Heart left ventricle (tissue), 16 donors: Measurements from ENCODE around the gene TRIM27. TPM values are rescaled to one million over a fixed set of nuclear protein-coding genes. Genes with fewer than 3 reads are reported as not detected.
"Not testable (repeated sequence)": the region's sequence is repeated elsewhere in the genome, so short reads cannot be mapped to it uniquely, and the experiment has no call there.

Experiments
- ATAC-seq, 4 donors: fragments of 200-7000 bp; cut with Tn5 transposase; one replicate each; pipeline ENCODE4 v1.9.1; 2020 to 2022; ENCODE audit warnings: moderate library complexity in 4 of 4, mild to moderate bottlenecking in 3 of 4, moderate number of reproducible peaks in 1 of 4
- DNase-seq, 5 donors: peaks; one replicate each; pipeline ENCODE4 v3.0.0-alpha.2; 2020
- H3K27ac ChIP-seq, 12 donors: fragments of 200-600 bp; sonication (generic) in 4 of 12; one replicate each; pipeline versions ENCODE4 v1.5.0 to v1.8.0; 2016 to 2022; ENCODE audit warnings: mild to moderate bottlenecking in 2 of 12
- H3K27me3 ChIP-seq, 9 donors: fragments of 200-600 bp; sonication (generic) in 2 of 9; one replicate each; pipeline versions ENCODE4 v1.5.1 to v1.8.0; 2016 to 2022; ENCODE audit warnings: mild to moderate bottlenecking in 3 of 9
- H3K36me3 ChIP-seq, 9 donors: fragments of 200-600 bp; sonication (generic) in 2 of 9; one replicate each; pipeline versions ENCODE4 v1.5.0 to v1.8.0; 2018 to 2022; ENCODE audit warnings: mild to moderate bottlenecking in 2 of 9
- H3K4me1 ChIP-seq, 12 donors: fragments of 200-600 bp; sonication (generic) in 4 of 12; one replicate each; pipeline versions ENCODE4 v1.5.0 to v1.8.0; 2016 to 2022; ENCODE audit warnings: mild to moderate bottlenecking in 3 of 12
- H3K4me3 ChIP-seq, 12 donors: fragments of 200-600 bp; sonication (generic) in 4 of 12; one replicate each; pipeline versions ENCODE4 v1.5.0 to v1.8.0; 2017 to 2022; ENCODE audit warnings: mild to moderate bottlenecking in 9 of 12, moderate library complexity in 4 of 12
- H3K9me3 ChIP-seq, 12 donors: fragments of 200-600 bp; sonication (generic) in 4 of 12; one replicate each; pipeline versions ENCODE4 v1.5.0 to v1.8.0; 2016 to 2022; ENCODE audit warnings: mild to moderate bottlenecking in 1 of 12
- CTCF ChIP-seq, 12 donors: fragments of 200-600 bp; sonication (generic) in 4 of 12; IDR thresholded peaks; one replicate each; pipeline versions ENCODE4 v1.5.0 to v1.8.0; 2018 to 2022; ENCODE audit warnings: antibody characterized with exemption in 12 of 12, mild to moderate bottlenecking in 5 of 12
- POLR2A ChIP-seq, 2 donors: fragments of 450-650 bp; IDR thresholded peaks; one replicate each; pipeline ENCODE4 v1.6.1; 2017; ENCODE audit warnings: antibody characterized with exemption in 2 of 2, mild to moderate bottlenecking in 2 of 2, moderate library complexity in 2 of 2
- WGBS, 4 donors: extraction: QIAGEN DNeasy Blood & Tissue Kit in 2 of 4; methylation state at CpG; one replicate each; pipeline versions ENCODE4 v1.1.5 to v1.1.7; 2013 to 2018; 5-methylcytosine and 5-hydroxymethylcytosine counted together
- intact Hi-C, 10 donors: fragments of 100-400 bp; cut with DNase I; formaldehyde crosslinking; loops; one replicate each; pipeline versions ENCODE4 v1.11.1 to v1.14.2; 2022
- polyA plus RNA-seq, 2 donors: library from polyadenylated mRNA; stranded (reverse); fragments of 200-250 nt; gene quantifications; one replicate each; pipeline ENCODE4 v1.2.3, GENCODE V29; 2013
- total RNA-seq, 9 donors: library from RNA; depleted of rRNA in 2 of 9; stranded (reverse); fragments of >200 nt in 2 of 9; fragmentation: NEBNext Ultra II Directional in 3 of 9; extraction: Animal tissue kit (Norgen Biotek cat#: 25700) in 3 of 9; gene quantifications; one replicate each; pipeline versions ENCODE4 v1.1.0 to v1.2.4, GENCODE V29; 2016 to 2023
- donor health status: ischemic (EF 13 %, LVEDD 7.1; RV severe dilation, severe dysfunction).
- donor health status: healthy with polysubstance abuse.
- donor health status: DM: no; HTN: yes; CAD: no.
- donor health status: DM: no; HTN: no; CAD: no.
- donor health status: ischemic (EF 25% LVEDD 6.9; RV normal size, moderate dysfunction).
- donor health status: ischemic (EF 25% LVEDD 5.7; RV mildly dilated, moderate dysfunction).
- donor health status: healthy.
- donor health status: DM: yes; HTN: yes; CAD: no.
- donor health status: ischemic (EF 35%, LVEDD 5.7; RV mildly dilated, moderate dysfunction).
- donor health status: nonischemic (EF 11% LVEDD 7.7; RV severe dilation, severe dysfunction).
- donor health status: DM: yes; HTN: yes; CAD: no.
- donor health status: PGD.
- donor health status: ischemic (EF 29% LVEDD 5.4; RV normal size, mild dysfunction).
- donor health status: nonischemic (EF 23%, LVEDD 6.1; RV moderate dilation, normal function).

The TRIM27 gene
- total and polyA plus RNA-seq, 11 donors = 14.7 to 37.7 (median 19.8) TPM

GRCh38 chr6:28860581-28860980, 63.2 kb downstream of the TRIM27 start:
- H3K27me3 ChIP-seq = peaks cover 0 to 19% (median 0%) of the 10 kb centered on the region in 9 donors
- peaks cover 0 to 23% (median 0%) of the 10 kb centered on the region in 12 donors for H3K9me3 ChIP-seq
- H3K4me3 ChIP-seq = no peak overlapping the region
- peaks cover 0 to 12% (median 6%) of the 10 kb centered on the region in 12 donors for H3K4me1 ChIP-seq
- intact Hi-C loops = loop anchor here in 6 of 10 donors (5.0 to 10.0 kb wide), 2 partner anchors 82 to 124 kb away; no protein-coding TSS in a partner anchor
- ATAC-seq (no peak), DNase-seq (no peak)
- H3K36me3 ChIP-seq = no peaks in the 10 kb centered on the region
- TF ChIP-seq CTCF (IDR thresholded peaks at IDR 0.05) (no peak), POLR2A (IDR thresholded peaks at IDR 0.05) (no peak)
- 60 to 67% (median 66%) methylated on average over 6 of the region's 6 CpGs for WGBS, 4 donors
- H3K27ac ChIP-seq = no peak overlapping the region

GRCh38 chr6:28858963-28859362, 64.8 kb downstream of the TRIM27 start:
- Histone ChIP-seq H3K27ac (no peak overlapping the region), H3K36me3 (no peaks in the 10 kb centered on the region), H3K9me3 (peaks cover 0 to 25% (median 0%) of the 10 kb centered on the region in 12 donors), H3K4me1 (peaks cover 0 to 4% (median 0%) of the 10 kb centered on the region in 12 donors), H3K4me3 (no peak overlapping the region), H3K27me3 (peaks cover 0 to 19% (median 0%) of the 10 kb centered on the region in 9 donors)
- ATAC-seq = no peak
- intact Hi-C loops = loop anchor here in 1 of 10 donors (10.0 kb wide), 1 partner anchor 76 kb away; no protein-coding TSS in a partner anchor
- WGBS, 4 donors = 75 to 81% (median 78%) methylated on average over 3 of the region's 3 CpGs
- no peak for TF ChIP-seq POLR2A (IDR thresholded peaks at IDR 0.05)
- no peak for TF ChIP-seq CTCF (IDR thresholded peaks at IDR 0.05)
- DNase-seq = no peak

GRCh38 chr6:28856620-28857005, 67.2 kb downstream of the TRIM27 start:
- 10 to 25% (median 18%) methylated on average over 1 of the region's 1 CpG for WGBS, 4 donors
- intact Hi-C loops = loop anchor here in 1 of 10 donors (10.0 kb wide), 1 partner anchor 78 kb away; no protein-coding TSS in a partner anchor
- no peaks in the 10 kb centered on the region for H3K36me3 ChIP-seq
- H3K27ac ChIP-seq = no peak overlapping the region
- H3K4me3 ChIP-seq = no peak overlapping the region
- peaks cover 0 to 19% (median 0%) of the 10 kb centered on the region in 9 donors for H3K27me3 ChIP-seq
- TF ChIP-seq CTCF (IDR thresholded peaks at IDR 0.05) (no peak), POLR2A (IDR thresholded peaks at IDR 0.05) (no peak)
- ATAC-seq = no peak
- no peak for DNase-seq
- H3K9me3 ChIP-seq = peaks cover 0 to 15% (median 0%) of the 10 kb centered on the region in 12 donors
- no peaks in the 10 kb centered on the region for H3K4me1 ChIP-seq

GRCh38 chr6:28854405-28854804, 69.4 kb downstream of the TRIM27 start:
- H3K27ac ChIP-seq, H3K36me3 ChIP-seq, H3K4me3 ChIP-seq, ATAC-seq, DNase-seq, H3K4me1 ChIP-seq: not testable (repeated sequence)
- WGBS, 4 donors = 64 to 90% (median 83%) methylated on average over 2 of the region's 2 CpGs
- Histone ChIP-seq H3K27me3 (peaks cover 0 to 15% (median 0%) of the 10 kb centered on the region in 9 donors), H3K9me3 (peaks cover 0 to 15% (median 0%) of the 10 kb centered on the region in 12 donors)
- intact Hi-C loops = loop anchor here in 1 of 10 donors (10.0 kb wide), 1 partner anchor 80 kb away; no protein-coding TSS in a partner anchor

Other genes starting within 250 kb of the TRIM27 start
- gene ZNF311, start 81.3 kb upstream of the TRIM27 start, total RNA-seq = under 1 TPM in 7 of 9 donors, not detected in 2; 0.07 to 0.84 (median 0.20) TPM
- gene ZNF311, start 81.3 kb upstream of the TRIM27 start, polyA plus RNA-seq = under 1 TPM; 0.21 to 0.34 TPM
- not detected for gene OR2W1, start 121.2 kb upstream of the TRIM27 start, total RNA-seq
- not detected for gene OR2W1, start 121.2 kb upstream of the TRIM27 start, polyA plus RNA-seq
- not detected for gene OR2B3, start 163.3 kb upstream of the TRIM27 start, total RNA-seq
- gene OR2B3, start 163.3 kb upstream of the TRIM27 start, polyA plus RNA-seq = not detected
- gene OR2J1, start 175.5 kb upstream of the TRIM27 start, total RNA-seq = not detected
- gene OR2J1, start 175.5 kb upstream of the TRIM27 start, polyA plus RNA-seq = not detected
- gene OR2J3, start 184.1 kb upstream of the TRIM27 start, total RNA-seq = not detected
- gene OR2J3, start 184.1 kb upstream of the TRIM27 start, polyA plus RNA-seq = not detected
- not detected for gene OR2J2, start 246.9 kb upstream of the TRIM27 start, total RNA-seq
- not detected for gene OR2J2, start 246.9 kb upstream of the TRIM27 start, polyA plus RNA-seq